GM21576 (cell line): ENCODE data around the gene ZNF365.
"Not testable (repeated sequence)": the region's sequence is repeated elsewhere in the genome, so short reads cannot be mapped to it uniquely, and the experiment has no call there.

ENCODE experiments used
- ATAC-seq: cut with Tn5 transposase; IDR thresholded peaks from one replicate; pipeline ENCODE4 v1.9.1; 2021; ENCODE audit warnings: mild to moderate bottlenecking, moderate library complexity; ENCODE audit not compliant: unreplicated experiment

Gene ZNF365, protein sequence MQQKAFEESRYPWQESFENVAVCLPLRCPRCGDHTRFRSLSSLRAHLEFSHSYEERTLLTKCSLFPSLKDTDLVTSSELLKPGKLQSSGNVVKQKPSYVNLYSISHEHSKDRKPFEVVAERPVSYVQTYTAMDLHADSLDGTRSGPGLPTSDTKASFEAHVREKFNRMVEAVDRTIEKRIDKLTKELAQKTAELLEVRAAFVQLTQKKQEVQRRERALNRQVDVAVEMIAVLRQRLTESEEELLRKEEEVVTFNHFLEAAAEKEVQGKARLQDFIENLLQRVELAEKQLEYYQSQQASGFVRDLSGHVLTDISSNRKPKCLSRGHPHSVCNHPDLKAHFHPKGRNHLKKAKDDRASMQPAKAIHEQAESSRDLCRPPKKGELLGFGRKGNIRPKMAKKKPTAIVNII

GRCh38 chr10:62373995-62374861, at the start of gene ZNF365:
Gene ZNF365, plus strand, starts transcription at chr10:62374369. Its CDS starts 1,825 bp downstream, at chr10:62376194.
- ATAC-seq, result no peak

DNA sequence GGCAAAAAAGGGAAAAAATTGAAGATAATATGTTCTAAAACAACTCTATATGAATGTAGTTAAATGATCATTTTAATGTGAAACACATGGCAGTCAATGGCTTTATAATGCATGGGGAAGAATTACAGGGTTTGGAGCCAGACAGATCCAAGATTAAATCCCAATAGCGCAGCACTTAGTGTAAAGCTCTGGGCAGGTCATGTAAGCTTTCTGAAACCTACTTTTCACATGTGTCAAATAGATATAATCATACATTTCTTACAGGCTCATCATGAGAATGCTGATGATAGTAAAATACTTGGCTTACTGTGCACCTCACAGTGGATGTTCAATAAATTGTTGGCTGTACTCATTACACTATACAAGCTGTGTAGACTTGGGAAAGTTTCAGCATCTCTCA, 48.0 kb upstream of the ZNF365 start:
- no peak for ATAC-seq

DNA sequence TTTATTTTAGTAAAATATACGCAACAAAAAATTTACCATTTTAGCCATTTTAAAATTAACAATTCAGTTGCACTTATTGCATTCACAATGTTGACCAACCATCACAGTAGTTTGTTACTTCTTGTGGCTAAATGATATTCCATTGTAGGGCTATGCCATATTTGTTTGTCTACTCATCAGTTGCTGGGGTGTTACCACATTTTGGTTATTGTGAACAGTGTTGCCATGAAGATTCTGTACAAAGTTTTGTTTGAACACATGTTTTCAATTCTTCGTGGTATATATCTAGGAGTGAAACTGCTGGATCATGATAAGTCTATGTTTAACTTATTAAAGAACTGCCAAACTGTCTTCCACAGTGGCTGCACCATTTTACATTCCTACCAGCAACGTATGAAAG, 46.3 kb upstream of the ZNF365 start:
- no peak for ATAC-seq

GRCh38 chr10:62330213-62330612, 44.0 kb upstream of the ZNF365 start:
- ATAC-seq, result no peak

DNA sequence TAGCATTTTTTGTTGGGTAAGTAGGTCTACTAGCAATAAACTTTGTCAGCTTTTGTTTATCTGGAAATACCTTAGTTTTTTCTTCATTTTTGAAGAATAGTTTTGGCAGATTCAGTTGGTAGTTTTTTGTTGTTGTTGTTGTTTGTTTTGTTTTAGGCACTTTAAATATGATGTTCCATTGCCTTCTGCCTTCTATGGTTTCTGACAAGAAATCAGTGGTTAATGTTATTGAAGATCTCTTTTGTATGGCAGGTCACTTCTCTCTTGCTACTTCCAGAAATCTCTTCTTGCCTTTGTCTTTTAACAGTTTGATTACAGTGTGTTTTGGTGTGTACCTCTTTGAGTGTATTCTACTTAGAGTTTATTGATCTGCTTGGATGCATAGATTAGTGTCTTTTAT, 41.8 kb upstream of the ZNF365 start:
- no peak for ATAC-seq

DNA sequence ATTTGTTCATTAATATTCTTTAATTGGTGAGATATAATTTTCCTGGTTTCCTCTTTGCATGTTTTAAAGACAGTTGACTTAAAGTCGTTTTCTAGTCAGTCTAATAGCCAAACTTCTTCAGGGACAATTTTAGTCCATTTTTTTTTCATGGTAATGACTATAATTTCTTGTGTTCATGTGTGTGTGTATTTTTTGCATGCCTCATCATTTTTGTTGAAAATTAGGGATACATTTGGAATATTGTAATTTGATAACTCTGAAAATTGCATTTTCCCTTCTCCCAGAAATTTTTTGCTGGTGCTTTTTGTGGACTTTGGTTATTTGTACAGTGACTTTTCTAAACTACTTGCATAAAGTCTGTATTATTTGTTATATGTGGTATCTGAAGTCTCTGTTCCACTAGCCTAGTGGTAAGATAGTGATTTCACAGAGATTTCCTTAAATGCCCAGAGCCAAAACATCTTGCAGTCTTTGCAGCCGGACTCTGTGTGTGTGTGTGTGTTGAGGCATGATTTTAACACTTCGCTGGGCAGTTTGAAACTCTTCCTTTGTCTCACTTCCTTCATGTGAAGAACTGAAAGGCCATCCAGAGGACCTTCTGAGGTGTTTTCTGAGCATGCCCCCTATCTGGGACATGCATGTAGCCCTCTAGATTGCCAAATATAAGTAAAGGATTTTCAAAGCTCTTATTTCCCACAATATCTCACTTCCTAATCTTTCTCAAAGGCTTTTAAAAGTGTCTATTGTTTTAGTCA, 40.9 kb upstream of the ZNF365 start:
- no peak for ATAC-seq

DNA sequence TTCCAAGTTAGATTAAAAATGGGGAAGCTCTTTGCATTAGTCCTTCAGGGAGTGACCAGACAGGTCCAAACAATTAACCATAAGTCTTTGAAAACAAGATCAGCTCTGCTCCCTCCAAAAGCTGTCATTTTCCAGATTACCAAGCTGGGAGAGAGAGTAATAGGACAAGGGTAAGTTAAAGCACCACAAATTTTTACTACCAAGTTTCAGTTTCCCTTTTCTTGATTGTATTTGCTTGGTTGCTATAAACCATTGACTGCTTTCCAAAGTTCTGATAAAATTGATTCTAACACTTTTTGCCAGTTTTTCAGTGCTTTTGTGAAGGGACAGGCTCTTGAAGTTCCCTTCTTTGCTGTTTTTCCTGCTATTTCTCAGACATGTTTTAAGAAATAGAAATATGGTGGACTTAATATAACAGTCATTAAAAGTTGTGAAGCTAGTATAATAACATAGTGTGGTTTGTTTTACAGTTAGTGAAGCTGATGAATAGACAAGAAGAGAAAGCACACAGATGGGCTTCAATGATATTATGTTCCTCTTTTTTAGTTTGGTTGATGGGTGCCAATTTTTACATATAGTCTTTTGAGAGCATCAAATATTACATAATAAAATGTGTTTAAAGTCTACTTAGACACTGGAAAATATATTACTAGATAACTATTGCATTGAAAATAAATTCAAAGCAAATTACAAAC, 40.0 kb upstream of the ZNF365 start:
- ATAC-seq, result no peak

GRCh38 chr10:62335326-62335725, 38.8 kb upstream of the ZNF365 start:
- ATAC-seq, result no peak

DNA sequence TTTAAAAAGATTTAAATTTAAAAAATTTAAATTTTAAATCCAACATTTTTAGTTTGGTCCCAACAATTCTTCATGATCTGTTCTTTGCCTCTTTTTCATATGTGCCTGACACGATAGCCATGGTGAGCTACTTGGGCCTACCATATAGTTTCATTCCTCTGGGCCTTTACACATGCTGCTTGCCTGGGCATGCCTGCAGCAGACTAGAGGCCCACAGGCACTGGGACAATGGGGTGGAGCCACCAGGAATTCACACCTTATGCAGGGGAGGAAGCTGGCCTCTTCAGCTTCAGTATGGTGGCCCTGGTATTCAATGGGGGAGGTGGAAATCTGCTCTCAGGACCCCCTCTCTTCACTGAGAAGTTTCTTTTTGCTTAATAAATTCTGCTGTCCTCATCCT, 37.8 kb upstream of the ZNF365 start:
- no peak for ATAC-seq

GRCh38 chr10:62341419-62341818, 32.8 kb upstream of the ZNF365 start:
- no peak for ATAC-seq

DNA sequence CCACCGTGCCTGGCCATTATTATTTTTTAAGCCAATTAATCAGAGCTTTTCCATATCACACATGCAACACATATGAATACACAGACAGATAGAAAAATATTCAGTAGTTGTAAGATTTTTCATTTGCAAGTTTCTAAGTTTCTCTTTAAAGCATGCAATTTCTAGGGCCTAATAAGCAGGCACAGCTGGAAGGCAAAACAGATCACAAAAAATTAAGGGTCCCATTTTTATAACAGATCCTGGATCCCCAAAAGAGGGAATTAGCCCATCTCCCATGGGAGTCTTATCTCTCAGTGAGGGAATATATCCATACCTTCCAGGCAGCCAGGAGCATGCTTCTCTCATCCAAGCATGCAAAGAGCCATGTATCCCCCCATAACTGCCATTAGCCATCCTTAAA, 31.2 kb upstream of the ZNF365 start:
- no peak for ATAC-seq

DNA sequence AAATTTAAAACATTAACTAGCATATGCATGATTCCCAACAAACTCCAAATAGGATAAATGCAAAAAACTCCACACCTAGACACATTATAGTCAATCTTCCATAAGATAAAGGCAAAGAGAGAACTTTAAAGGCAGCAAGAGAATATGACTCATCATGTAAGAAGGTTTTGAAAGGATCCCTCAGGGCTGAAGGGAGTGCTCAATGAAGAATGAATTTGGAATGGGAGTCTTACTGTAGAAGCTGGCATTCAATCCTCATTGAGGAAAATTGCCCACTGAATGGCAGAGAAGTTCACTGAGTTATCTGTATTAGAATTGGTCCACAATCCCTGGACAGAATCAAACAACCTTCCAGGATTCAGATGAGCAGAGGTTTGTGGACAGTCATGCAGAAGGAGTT, 26.1 kb upstream of the ZNF365 start:
- ATAC-seq, result no peak

DNA sequence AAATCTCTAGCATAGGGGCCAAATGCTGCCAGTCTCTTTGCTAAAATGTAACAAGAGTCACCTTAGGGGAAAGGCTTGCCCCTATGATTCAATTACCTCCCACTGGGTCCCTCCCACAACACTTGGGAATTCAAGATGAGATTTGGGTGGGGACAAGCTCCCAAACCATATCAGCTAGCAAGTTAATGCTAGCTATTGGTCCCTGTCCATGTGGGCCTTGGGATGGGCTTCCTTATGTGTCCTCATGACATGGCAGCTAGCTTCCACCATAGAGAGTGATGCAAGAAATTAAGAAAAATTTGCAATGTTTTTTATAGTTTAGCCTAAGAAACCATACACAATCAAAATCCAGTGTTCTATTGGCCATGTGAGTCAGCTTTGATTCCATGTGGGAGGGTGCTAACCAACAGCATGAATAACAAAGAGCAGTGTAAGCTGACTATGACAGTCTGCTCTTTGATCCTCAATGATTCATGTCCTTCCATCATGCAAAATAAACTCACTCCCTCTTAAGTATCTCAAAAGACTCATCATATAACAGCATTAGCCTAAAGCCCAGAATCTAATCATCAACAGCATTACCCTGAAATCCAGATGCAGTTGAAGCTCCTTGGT, 21.7 kb upstream of the ZNF365 start:
- no peak for ATAC-seq

- ATAC-seq, result no peak
These were observed 19.3 kb upstream of the ZNF365 start for GRCh38 chr10:62354916-62355315.

GRCh38 chr10:62356447-62356846, 17.7 kb upstream of the ZNF365 start:
- no peak for ATAC-seq

DNA sequence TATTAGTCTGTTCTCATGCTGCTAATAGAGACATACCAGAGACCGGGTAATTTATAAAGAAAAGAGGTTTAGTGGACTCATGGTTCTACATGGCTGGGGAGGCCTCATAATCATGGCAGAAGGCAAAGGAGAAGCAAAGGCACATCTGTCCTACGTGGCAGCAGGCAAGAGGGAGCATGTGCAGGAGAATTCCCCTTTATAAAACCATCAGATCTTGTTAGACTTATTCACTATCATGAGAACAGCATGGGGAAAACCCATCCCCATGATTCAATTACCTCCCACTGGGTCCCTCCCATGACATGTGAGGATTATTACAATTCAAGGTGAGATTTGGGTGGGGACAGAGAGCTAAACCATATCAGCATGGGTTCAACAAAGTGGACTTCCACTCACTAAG, 16.0 kb upstream of the ZNF365 start:
- not testable (repeated sequence) for ATAC-seq

DNA sequence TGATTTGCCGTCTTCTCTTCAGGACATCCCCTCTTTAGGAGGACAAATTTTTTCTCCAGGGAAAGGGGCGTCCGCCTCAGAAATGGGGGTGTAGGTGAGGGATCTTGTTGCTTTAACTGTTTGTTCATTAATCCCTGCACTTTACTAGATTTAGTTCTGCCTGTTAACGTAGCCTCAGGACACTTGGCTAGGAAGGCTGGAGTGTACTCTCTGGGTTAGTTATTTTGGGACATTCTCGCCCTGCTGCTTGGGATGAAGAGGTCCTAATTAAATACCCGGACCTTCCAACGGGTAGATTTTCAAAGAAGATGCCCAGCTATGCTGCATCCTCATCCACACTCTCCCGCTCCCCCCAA, 552 bp upstream of the ZNF365 start:
- no peak for ATAC-seq

DNA sequence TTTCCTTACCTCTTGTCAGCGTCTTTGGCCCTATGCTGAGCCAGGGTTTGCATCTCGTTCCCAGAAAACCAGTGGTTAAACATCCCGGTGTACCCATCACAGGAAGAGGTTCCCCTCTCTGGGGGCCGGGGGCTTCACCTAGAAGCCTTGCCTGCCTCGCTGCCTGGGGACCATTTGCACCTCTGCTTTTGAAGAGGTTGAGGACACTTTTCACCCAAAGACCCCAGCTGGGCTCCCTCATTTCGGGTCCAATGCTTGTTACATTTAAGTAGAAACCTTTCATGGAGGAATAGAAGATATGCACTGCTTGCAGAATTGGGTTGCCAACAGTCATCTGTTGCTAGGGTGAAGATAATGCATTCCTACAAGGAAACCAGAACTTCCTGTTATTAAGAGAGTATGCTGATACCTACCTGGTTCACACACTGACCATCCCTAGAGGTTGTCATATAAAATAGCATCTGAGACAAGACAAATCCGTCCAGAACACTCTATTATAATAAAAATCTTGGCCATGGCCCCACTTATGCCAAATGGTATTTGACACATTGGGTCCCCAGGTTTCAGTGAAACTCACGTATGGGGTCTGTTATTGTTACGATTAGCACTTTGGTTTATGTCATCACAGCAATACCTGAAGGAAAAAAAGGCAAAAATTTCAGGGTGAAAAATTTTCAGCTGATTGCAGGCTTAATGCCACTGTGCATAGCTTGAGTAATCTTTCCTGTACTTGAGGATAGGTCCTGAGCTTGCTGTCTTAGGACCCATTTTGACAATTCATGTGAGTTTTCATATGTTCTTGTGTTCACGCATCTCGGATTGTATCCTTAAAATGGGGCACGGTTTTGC, 917 bp downstream of the ZNF365 start:
- ATAC-seq, result no peak
